Trophoblast cell (in vitro differentiated cells and primary cell): Measurements from ENCODE around the gene NUDT13.

Experiments used
- DNase-seq, 2 donors: peaks; one replicate each; pipeline ENCODE4 v3.0.0-alpha.2; 2016
- H2AFZ ChIP-seq: 2 replicates; pipeline ENCODE4 v1.6.1; 2013; ENCODE audit warnings: low read length, moderate library complexity, mild to moderate bottlenecking; ENCODE audit not compliant: insufficient read depth, poor library complexity
- H2AK5ac ChIP-seq: 2 replicates; pipeline ENCODE4 v1.6.1; 2013; ENCODE audit warnings: mild to moderate bottlenecking, low read length
- H2BK120ac ChIP-seq: 2 replicates; pipeline ENCODE4 v1.6.1; 2013; ENCODE audit warnings: low read length, mild to moderate bottlenecking, moderate library complexity; ENCODE audit not compliant: insufficient read depth, poor library complexity
- H2BK12ac ChIP-seq: 2 replicates; pipeline ENCODE4 v1.6.1; 2013; ENCODE audit warnings: mild to moderate bottlenecking, low read length, moderate library complexity
- H2BK5ac ChIP-seq: 2 replicates; pipeline ENCODE4 v1.6.1; 2013; ENCODE audit warnings: low read length, low read depth, moderate library complexity, mild to moderate bottlenecking; ENCODE audit not compliant: poor library complexity
- H3K14ac ChIP-seq: 2 replicates; pipeline ENCODE4 v1.6.1; 2013; ENCODE audit warnings: mild to moderate bottlenecking, low read length
- H3K18ac ChIP-seq: 2 replicates; pipeline ENCODE4 v1.6.1; 2013; ENCODE audit warnings: mild to moderate bottlenecking, low read length
- H3K23ac ChIP-seq: 2 replicates; pipeline ENCODE4 v1.6.1; 2013; ENCODE audit warnings: low read length
- H3K27ac ChIP-seq: 2 replicates; pipeline ENCODE4 v1.5.1; 2013; ENCODE audit warnings: low read depth, mild to moderate bottlenecking, inconsistent platforms, low read length, moderate library complexity
- H3K27me3 ChIP-seq: 2 replicates; pipeline ENCODE4 v1.6.1; 2013; ENCODE audit warnings: inconsistent platforms, mild to moderate bottlenecking, low read length, moderate library complexity; ENCODE audit not compliant: insufficient read depth
- H3K36me3 ChIP-seq, 2 experiments: 1 replicate in 1 of 2; 2 replicates in 1 of 2; pipeline ENCODE4 v1.6.1; 2013; ENCODE audit warnings: low read length in 2 of 2, mild to moderate bottlenecking in 2 of 2, moderate library complexity in 1 of 2; ENCODE audit not compliant: insufficient read depth in 2 of 2, control insufficient read depth in 1 of 2
- H3K4ac ChIP-seq: 2 replicates; pipeline ENCODE4 v1.6.1; 2013; ENCODE audit warnings: low read depth, mild to moderate bottlenecking, low read length, moderate library complexity
- H3K4me1 ChIP-seq, 2 experiments: 1 replicate in 1 of 2; 2 replicates in 1 of 2; pipeline ENCODE4 v1.6.1; 2013; ENCODE audit warnings: low read length in 2 of 2, mild to moderate bottlenecking in 2 of 2, moderate library complexity in 1 of 2; ENCODE audit not compliant: insufficient read depth in 2 of 2, control insufficient read depth in 1 of 2
- H3K4me2 ChIP-seq: 2 replicates; pipeline ENCODE4 v1.6.1; 2013; ENCODE audit warnings: inconsistent platforms, mild to moderate bottlenecking, low read length, moderate library complexity
- H3K4me3 ChIP-seq: 2 replicates; pipeline ENCODE4 v1.5.1; 2013; ENCODE audit warnings: mild to moderate bottlenecking, low read depth, low read length, inconsistent platforms
- H3K79me1 ChIP-seq: one replicate; pipeline ENCODE4 v1.6.1; 2013; ENCODE audit warnings: low read length
- H3K79me2 ChIP-seq: 2 replicates; pipeline ENCODE4 v1.6.1; 2013; ENCODE audit warnings: low read length, mild to moderate bottlenecking; ENCODE audit not compliant: control insufficient read depth, insufficient read depth, poor library complexity
- H3K9ac ChIP-seq: 2 replicates; pipeline ENCODE4 v1.6.1; 2013; ENCODE audit warnings: mild to moderate bottlenecking, low read length
- H3K9me3 ChIP-seq: 2 replicates; pipeline ENCODE4 v1.6.1; 2013; ENCODE audit warnings: low read depth, mild to moderate bottlenecking, control low read depth, inconsistent platforms, low read length; ENCODE audit not compliant: insufficient read depth
- H4K12ac ChIP-seq: 2 replicates; pipeline ENCODE4 v1.6.1; 2013; ENCODE audit warnings: low read depth, mild to moderate bottlenecking, low read length, moderate library complexity
- H4K8ac ChIP-seq: 2 replicates; pipeline ENCODE4 v1.6.1; 2013; ENCODE audit warnings: low read depth, mild to moderate bottlenecking, low read length, moderate library complexity
- H4K91ac ChIP-seq: one replicate; pipeline ENCODE4 v1.6.1; 2013; ENCODE audit warnings: low read depth, mild to moderate bottlenecking, low read length, moderate library complexity
- WGBS: extraction: QIAGEN DNeasy Blood & Tissue Kit; methylation state at CpG from one replicate; pipeline ENCODE4 v1.1.7; 2013; ENCODE audit warnings: missing lambda C conversion rate; ENCODE audit not compliant: insufficient read length, insufficient coverage; ENCODE audit errors: extremely low coverage; 5-methylcytosine and 5-hydroxymethylcytosine counted together

Gene NUDT13

GRCh38 chr10:73083221-73083620, 27.0 kb upstream of the NUDT13 start:
- H2AFZ ChIP-seq: no peak overlapping the region
- no peak overlapping the region for H2BK5ac ChIP-seq
- H4K8ac ChIP-seq: no peak overlapping the region
- no peak overlapping the region for H3K23ac ChIP-seq
- no peak overlapping the region for H3K4ac ChIP-seq
- H2AK5ac ChIP-seq: no peak overlapping the region
- no peak overlapping the region for H4K12ac ChIP-seq
- H3K18ac ChIP-seq: no peak overlapping the region
- no peak overlapping the region for H3K14ac ChIP-seq
- H3K27me3 ChIP-seq: no peaks in the 10 kb centered on the region
- H3K79me2 ChIP-seq: no peaks in the 10 kb centered on the region
- DNase-seq: no peak
- no peaks in the 10 kb centered on the region for H3K9me3 ChIP-seq
- H2BK120ac ChIP-seq: no peak overlapping the region
- H3K27ac ChIP-seq: no peak overlapping the region
- no peak overlapping the region for H4K91ac ChIP-seq
- no peak overlapping the region for H3K9ac ChIP-seq
- peaks cover 0 to 2% of the 10 kb centered on the region in 2 experiments for H3K36me3 ChIP-seq
- no peak overlapping the region for H2BK12ac ChIP-seq
- no peaks in the 10 kb centered on the region for H3K4me1 ChIP-seq
- H3K79me1 ChIP-seq: no peaks in the 10 kb centered on the region
- no CpG with 5 or more reads among the region's 2 CpGs for WGBS
- no peak overlapping the region for H3K4me2 ChIP-seq
- no peak overlapping the region for H3K4me3 ChIP-seq

GRCh38 chr10:73084209-73084608, 26.0 kb upstream of the NUDT13 start:
- Histone ChIP-seq H3K9me3 (no peaks in the 10 kb centered on the region), H3K4me2 (no peak overlapping the region), H2AFZ (no peak overlapping the region), H3K23ac (no peak overlapping the region), H3K27ac (no peak overlapping the region), H4K91ac (no peak overlapping the region), H3K4me1 (no peaks in the 10 kb centered on the region), H3K79me2 (no peaks in the 10 kb centered on the region), H4K12ac (no peak overlapping the region), H3K79me1 (no peaks in the 10 kb centered on the region), H2BK5ac (no peak overlapping the region), H3K18ac (no peak overlapping the region), H3K4ac (no peak overlapping the region), H2AK5ac (no peak overlapping the region), H3K9ac (no peak overlapping the region), H3K4me3 (no peak overlapping the region), H3K27me3 (no peaks in the 10 kb centered on the region), H3K36me3 (peaks cover 0 to under 1% of the 10 kb centered on the region in 2 experiments), H4K8ac (no peak overlapping the region), H3K14ac (no peak overlapping the region), H2BK120ac (no peak overlapping the region), H2BK12ac (no peak overlapping the region)
- no peak for DNase-seq
- WGBS: no CpG with 5 or more reads among the region's 5 CpGs

- Histone ChIP-seq H4K12ac (no peak overlapping the region), H3K4ac (no peak overlapping the region), H4K91ac (no peak overlapping the region), H3K18ac (no peak overlapping the region), H3K27me3 (no peaks in the 10 kb centered on the region), H2AK5ac (no peak overlapping the region), H3K9ac (no peak overlapping the region), H2BK120ac (no peak overlapping the region), H3K4me2 (no peak overlapping the region), H3K79me2 (peaks cover 4% of the 10 kb centered on the region), H3K36me3 (peaks cover 0 to 4% of the 10 kb centered on the region in 2 experiments), H3K4me3 (no peak overlapping the region), H3K9me3 (no peaks in the 10 kb centered on the region), H4K8ac (no peak overlapping the region), H2AFZ (no peak overlapping the region), H3K23ac (no peak overlapping the region), H2BK5ac (no peak overlapping the region), H3K4me1 (no peaks in the 10 kb centered on the region), H3K79me1 (no peaks in the 10 kb centered on the region), H3K27ac (no peak overlapping the region), H2BK12ac (no peak overlapping the region), H3K14ac (no peak overlapping the region)
- no CpG with 5 or more reads among the region's 4 CpGs for WGBS
- DNase-seq: no peak
Observed at GRCh38 chr10:73086816-73087215, 23.4 kb upstream of the NUDT13 start.

GRCh38 chr10:73088304-73088703, 22.0 kb upstream of the NUDT13 start:
- H3K4me2 ChIP-seq: no peak overlapping the region
- no peak overlapping the region for H2BK12ac ChIP-seq
- H3K14ac ChIP-seq: no peak overlapping the region
- H3K36me3 ChIP-seq: peaks cover 0 to 7% of the 10 kb centered on the region in 2 experiments
- H3K9ac ChIP-seq: no peak overlapping the region
- no peak overlapping the region for H2BK120ac ChIP-seq
- peaks cover 4% of the 10 kb centered on the region for H3K79me2 ChIP-seq
- no peak overlapping the region for H2AK5ac ChIP-seq
- no peak overlapping the region for H3K18ac ChIP-seq
- no peaks in the 10 kb centered on the region for H3K4me1 ChIP-seq
- DNase-seq: no peak
- H4K8ac ChIP-seq: no peak overlapping the region
- no peak overlapping the region for H3K4ac ChIP-seq
- no peaks in the 10 kb centered on the region for H3K27me3 ChIP-seq
- no peak overlapping the region for H2BK5ac ChIP-seq
- H3K23ac ChIP-seq: no peak overlapping the region
- H3K4me3 ChIP-seq: no peak overlapping the region
- H4K91ac ChIP-seq: no peak overlapping the region
- no peak overlapping the region for H3K27ac ChIP-seq
- H2AFZ ChIP-seq: no peak overlapping the region
- H3K79me1 ChIP-seq: no peaks in the 10 kb centered on the region
- no peaks in the 10 kb centered on the region for H3K9me3 ChIP-seq
- H4K12ac ChIP-seq: no peak overlapping the region
